ENCODE results near the gene JOSD2. TPM values are rescaled to one million over a fixed set of nuclear protein-coding genes. Genes with fewer than 3 reads are reported as not detected.

JOSD2 gene
- polyA plus RNA-seq, 1 experiment, result 19.6 TPM

GRCh38 chr19:50500060-50500752 is 10.8 kb downstream of the JOSD2 start:
- no peak for DNase-seq (ENCODE audit: low read depth, low spot score)
- Histone ChIP-seq H3K27ac (ENCODE audit: low read depth, low read length) (no peak overlapping the region), H3K9me3 (ENCODE audit: control insufficient read depth, insufficient read depth, low read length) (no peaks in the 10 kb centered on the region; the same call in 1 of the 2 replicates), H3K27me3 (ENCODE audit: control insufficient read depth, insufficient read depth, low read length) (peaks cover 31% of the 10 kb centered on the region), H3K4me3 (ENCODE audit: low read depth, low read length) (no peak overlapping the region)
- ChIA-PET POLR2A (no interaction called here), CTCF (no interaction called here)
- peak; percentile 22; the same call in 1 of the 2 replicates for TF ChIP-seq CTCF (IDR thresholded peaks at IDR 0.05; ENCODE audit: low read depth, low read length)

GRCh38 chr19:50498219-50499056 is 12.6 kb downstream of the JOSD2 start:
- POLR2A ChIA-PET, result no interaction called here
- no peak for TF ChIP-seq CTCF (IDR thresholded peaks at IDR 0.05; ENCODE audit: low read depth, low read length)
- CTCF ChIA-PET, result no interaction called here
- DNase-seq (ENCODE audit: low read depth, low spot score), result no peak
- no peak overlapping the region for H3K4me3 ChIP-seq (ENCODE audit: low read depth, low read length)
- H3K27me3 ChIP-seq (ENCODE audit: control insufficient read depth, insufficient read depth, low read length), result peaks cover 32% of the 10 kb centered on the region
- no peak overlapping the region for H3K27ac ChIP-seq (ENCODE audit: low read depth, low read length)
- H3K9me3 ChIP-seq (ENCODE audit: control insufficient read depth, insufficient read depth, low read length), result no peaks in the 10 kb centered on the region; the same call in 1 of the 2 replicates

- POLR2A ChIA-PET, result no interaction called here
- TF ChIP-seq CTCF (IDR thresholded peaks at IDR 0.05; ENCODE audit: low read depth, low read length), result no peak
- H3K27ac ChIP-seq (ENCODE audit: low read depth, low read length), result no peak overlapping the region
- H3K4me3 ChIP-seq (ENCODE audit: low read depth, low read length), result no peak overlapping the region
- CTCF ChIA-PET, result no interaction called here
- no peaks in the 10 kb centered on the region; the same call in 1 of the 2 replicates for H3K9me3 ChIP-seq (ENCODE audit: control insufficient read depth, insufficient read depth, low read length)
- DNase-seq (ENCODE audit: low read depth, low spot score), result no peak
- H3K27me3 ChIP-seq (ENCODE audit: control insufficient read depth, insufficient read depth, low read length), result peaks cover 44% of the 10 kb centered on the region
Measured at GRCh38 chr19:50497022-50497405, 14.0 kb downstream of the JOSD2 start.

GRCh38 chr19:50496189-50497021 is 14.6 kb downstream of the JOSD2 start:
- CTCF ChIA-PET, result no interaction called here
- TF ChIP-seq CTCF (IDR thresholded peaks at IDR 0.05; ENCODE audit: low read depth, low read length), result no peak
- POLR2A ChIA-PET, result no interaction called here

More at GRCh38 chr19:50496189-50497021, 14.6 kb downstream of the JOSD2 start:
- Histone ChIP-seq H3K27me3 (ENCODE audit: control insufficient read depth, insufficient read depth, low read length) (peaks cover 49% of the 10 kb centered on the region), H3K9me3 (ENCODE audit: control insufficient read depth, insufficient read depth, low read length) (no peaks in the 10 kb centered on the region; the same call in 1 of the 2 replicates), H3K27ac (ENCODE audit: low read depth, low read length) (no peak overlapping the region), H3K4me3 (ENCODE audit: low read depth, low read length) (no peak overlapping the region)
- no peak for DNase-seq (ENCODE audit: low read depth, low spot score)
